ENCODE measurements around the gene NCOA4.

The NCOA4 gene

GRCh38 chr10:46022978-46023702 lies 7.3 kb downstream of the NCOA4 start (continued):
- TF ChIP-seq ZNF112 (tag by site-specific recombination; IDR thresholded peaks at IDR 0.05) (no peak), KLF10 (tag by site-specific recombination; IDR thresholded peaks at IDR 0.05) (no peak), ZNF311 (tag by site-specific recombination; IDR thresholded peaks at IDR 0.05; ENCODE audit: borderline replicate concordance) (no peak), ZNF660 (tag by site-specific recombination; IDR thresholded peaks at IDR 0.05) (0 out of 2 replicates have a peak, but pooled peaks have one; percentile 13), GFI1B (tag by site-specific recombination; IDR thresholded peaks at IDR 0.05) (no peak; the same call in 1 of the 2 replicates), YY1 (tag by site-specific recombination; IDR thresholded peaks at IDR 0.05) (no peak), ZNF248 (tag by site-specific recombination; IDR thresholded peaks at IDR 0.05) (no peak), ZNF214 (tag by site-specific recombination; IDR thresholded peaks at IDR 0.05; ENCODE audit: borderline replicate concordance) (no peak), ZFP69B (tag by site-specific recombination; IDR thresholded peaks at IDR 0.05) (no peak), ZNF585B (tag by site-specific recombination; IDR thresholded peaks at IDR 0.05) (no peak), YY2 (tag by site-specific recombination; IDR thresholded peaks at IDR 0.05) (no peak), ZFP37 (tag by site-specific recombination; IDR thresholded peaks at IDR 0.05) (peak; percentile 99), GLI2 (tag by site-specific recombination; IDR thresholded peaks at IDR 0.05; ENCODE audit: borderline replicate concordance, low read depth) (no peak), REST (tag by site-specific recombination; IDR thresholded peaks at IDR 0.05) (no peak), ZNF302 (tag by site-specific recombination; IDR thresholded peaks at IDR 0.05; ENCODE audit: low read depth) (no peak), ZNF621 (tag by site-specific recombination; IDR thresholded peaks at IDR 0.05) (no peak), SP7 (tag by site-specific recombination; IDR thresholded peaks at IDR 0.05) (peak; percentile 74), ZNF18 (tag by site-specific recombination; IDR thresholded peaks at IDR 0.05) (no peak), ZNF211 (tag by site-specific recombination; IDR thresholded peaks at IDR 0.05; ENCODE audit: low read depth) (no peak), GLIS2 (tag by site-specific recombination; IDR thresholded peaks at IDR 0.05) (peak; percentile 99), KLF7 (tag by site-specific recombination; IDR thresholded peaks at IDR 0.05; ENCODE audit: borderline replicate concordance) (no peak), ZNF600 (tag by site-specific recombination; IDR thresholded peaks at IDR 0.05) (peak; percentile 80), ZBTB10 (tag by site-specific recombination; IDR thresholded peaks at IDR 0.05) (no peak)
- TF ChIP-seq, protein P1, sequence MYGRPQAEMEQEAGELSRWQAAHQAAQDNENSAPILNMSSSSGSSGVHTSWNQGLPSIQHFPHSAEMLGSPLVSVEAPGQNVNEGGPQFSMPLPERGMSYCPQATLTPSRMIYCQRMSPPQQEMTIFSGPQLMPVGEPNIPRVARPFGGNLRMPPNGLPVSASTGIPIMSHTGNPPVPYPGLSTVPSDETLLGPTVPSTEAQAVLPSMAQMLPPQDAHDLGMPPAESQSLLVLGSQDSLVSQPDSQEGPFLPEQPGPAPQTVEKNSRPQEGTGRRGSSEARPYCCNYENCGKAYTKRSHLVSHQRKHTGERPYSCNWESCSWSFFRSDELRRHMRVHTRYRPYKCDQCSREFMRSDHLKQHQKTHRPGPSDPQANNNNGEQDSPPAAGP (tag by site-specific recombination; IDR thresholded peaks at IDR 0.05): 0 out of 2 replicates have a peak, but pooled peaks have one; percentile 14
